Fibroblast of skin of back (primary cell): Measurements from ENCODE around the gene EYS.
"Not testable (repeated sequence)": the region's sequence is repeated elsewhere in the genome, so short reads cannot be mapped to it uniquely, and the experiment has no call there.

Source experiments
- DNase-seq: peaks from one replicate; pipeline ENCODE4 v3.0.0-alpha.2; 2013

EYS gene

DNA sequence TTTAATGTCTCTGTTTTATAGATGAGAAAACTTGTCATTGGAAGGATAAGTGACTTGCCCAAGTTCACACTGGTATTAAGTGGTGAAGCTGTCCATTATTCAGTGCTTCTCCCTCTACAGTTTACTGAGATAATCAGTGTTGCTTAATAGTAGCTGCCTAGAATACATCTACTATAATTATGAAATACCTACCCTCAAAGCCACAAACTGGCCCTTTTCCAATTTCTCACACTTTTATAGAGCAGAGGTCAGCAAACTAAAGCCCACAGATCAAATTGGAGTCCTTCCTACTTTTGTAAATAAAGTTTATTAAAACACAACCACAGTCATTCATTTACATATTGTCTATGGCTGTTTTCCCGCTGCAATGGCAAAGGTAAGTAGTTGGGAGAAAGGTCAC is 73.5 kb downstream of the EYS start:
- DNase-seq: no peak

DNA sequence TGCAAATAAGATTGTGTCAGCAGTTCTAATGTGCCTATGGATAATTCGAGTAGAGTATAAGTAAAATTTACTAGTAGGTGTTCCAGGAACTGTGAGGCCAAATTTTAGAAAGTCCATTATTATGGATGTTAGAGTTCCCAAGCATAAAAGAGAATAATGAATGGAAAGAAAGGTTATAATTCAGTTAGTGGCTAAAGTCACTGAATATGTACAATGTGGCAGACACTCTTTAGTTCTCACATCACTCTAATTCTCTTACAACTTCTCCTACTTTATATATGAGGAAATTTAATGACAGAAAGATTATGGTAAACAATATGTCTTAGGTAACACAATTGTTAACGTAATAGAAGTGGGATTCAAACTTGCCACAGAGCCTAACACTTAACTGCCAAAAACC is 75.3 kb downstream of the EYS start:
- DNase-seq: no peak

DNA sequence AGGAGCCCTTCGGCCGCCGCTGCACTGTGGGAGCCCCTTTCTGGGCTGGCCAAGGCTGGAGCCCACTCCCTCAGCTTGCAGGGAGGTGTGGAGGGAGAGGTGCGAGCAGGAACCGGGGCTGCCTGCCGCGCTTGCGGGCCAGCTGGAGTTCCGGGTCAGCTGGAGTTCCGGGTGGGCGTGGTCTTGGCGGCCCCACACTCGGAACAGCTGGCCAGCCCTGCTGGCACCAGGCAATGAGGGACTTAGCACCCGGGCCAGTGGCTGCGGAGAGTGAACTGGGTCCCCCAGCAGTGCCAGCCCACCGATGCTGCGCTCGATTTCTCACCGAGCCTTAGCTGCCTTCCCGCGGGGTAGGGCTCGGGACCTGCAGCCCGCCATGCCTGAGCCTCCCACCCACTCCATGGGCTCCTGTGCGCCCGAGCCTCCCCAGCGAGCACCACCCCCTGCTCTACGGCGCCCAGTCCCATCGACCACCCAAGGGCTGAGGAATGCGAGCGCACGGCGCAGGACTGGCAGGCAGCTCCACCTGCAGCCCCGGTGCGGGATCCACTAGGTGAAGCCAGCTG is 79.5 kb downstream of the EYS start:
- not testable (repeated sequence) for DNase-seq

DNA sequence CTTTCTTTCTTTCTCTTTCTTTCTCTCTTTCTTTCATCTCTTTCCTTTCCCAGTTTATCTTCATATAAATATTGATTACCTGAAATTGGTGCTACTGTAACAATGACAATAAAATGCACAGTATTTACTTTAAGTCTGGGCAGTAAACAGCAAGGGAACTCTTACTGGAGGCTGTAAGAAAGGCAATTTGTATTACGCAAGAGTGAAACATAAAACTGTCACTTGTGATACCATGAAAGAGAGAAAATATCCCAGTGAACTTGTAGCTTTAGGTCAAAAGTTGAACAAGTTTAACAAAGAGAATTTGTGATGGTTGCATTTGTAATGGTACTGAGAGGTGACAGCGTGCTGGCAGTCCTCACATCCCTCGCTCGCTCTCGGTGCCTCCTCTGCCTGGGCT is 80.0 kb downstream of the EYS start:
- no peak for DNase-seq

DNA sequence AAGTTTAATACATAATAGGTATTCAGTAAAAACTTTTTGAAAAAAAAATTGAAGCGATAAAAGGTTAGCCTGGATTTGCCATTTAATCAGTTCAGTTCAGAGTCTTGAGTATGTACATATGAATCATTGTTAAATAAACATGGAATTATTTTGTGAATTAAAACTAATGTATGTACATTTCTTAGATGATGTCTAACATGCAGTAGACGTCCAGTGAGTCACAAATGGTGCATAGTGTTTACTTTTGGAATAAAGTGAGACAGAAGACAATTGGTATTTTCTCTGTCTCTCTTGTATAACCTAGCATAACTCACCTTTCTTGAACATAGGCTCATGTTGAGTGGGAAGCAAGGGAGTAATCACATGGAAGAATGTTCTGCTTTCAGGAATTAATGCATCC is 83.5 kb downstream of the EYS start:
- DNase-seq: no peak

DNA sequence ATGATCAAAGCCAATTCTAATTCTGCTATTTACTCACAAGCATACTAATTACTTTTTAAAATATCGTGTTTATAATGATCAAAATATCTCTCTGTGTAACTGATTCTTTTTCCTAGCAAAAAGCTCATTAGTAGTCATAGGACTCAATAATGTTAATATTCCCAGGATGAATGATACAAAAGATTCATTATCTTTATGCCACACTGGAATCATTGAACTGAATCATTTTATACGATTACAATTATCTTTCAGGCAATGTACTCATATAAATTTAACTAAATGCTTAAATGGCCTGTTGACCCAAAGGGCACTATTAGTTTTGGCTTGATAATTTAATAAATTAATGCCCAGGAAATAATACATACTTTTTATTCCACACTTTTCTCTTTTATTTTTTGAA is 96.3 kb downstream of the EYS start:
- no peak for DNase-seq

DNA sequence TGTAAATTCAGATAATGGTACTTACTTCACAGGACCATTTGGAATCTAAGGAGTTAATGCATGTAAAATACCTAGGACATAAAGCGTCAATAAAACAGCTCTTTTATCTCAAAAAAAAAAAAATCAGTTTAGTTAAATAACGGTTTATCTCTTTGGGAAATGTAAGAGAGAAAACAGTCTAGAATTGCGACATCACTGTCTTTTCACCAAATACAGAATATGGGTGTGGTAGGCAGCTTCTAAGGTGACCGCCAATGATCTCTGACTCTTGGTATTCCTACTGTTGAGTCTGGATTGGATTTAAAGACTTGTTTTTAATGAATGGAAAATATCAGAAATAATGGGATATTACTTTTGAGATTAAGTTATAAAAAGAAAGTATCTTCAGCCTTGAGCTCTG is 111.5 kb downstream of the EYS start:
- DNase-seq: no peak

DNA sequence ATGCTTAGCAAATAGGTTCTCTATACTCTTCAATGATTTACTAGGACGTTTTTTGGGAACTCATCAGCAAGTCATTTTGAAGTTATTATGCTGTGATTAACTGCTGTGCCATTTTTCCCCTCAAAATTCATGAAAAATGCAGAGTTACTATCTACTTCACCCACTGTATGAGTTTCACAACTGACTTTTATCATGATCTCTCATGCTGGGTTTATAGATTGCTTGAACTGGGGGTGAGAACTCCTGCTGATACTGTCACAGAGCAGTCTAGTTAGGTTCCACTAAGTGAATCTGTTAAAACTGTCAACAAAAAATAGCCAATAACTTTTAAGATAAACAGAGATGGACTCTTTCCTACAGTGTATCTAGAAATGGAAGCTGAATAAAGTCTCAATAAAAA is 136.7 kb downstream of the EYS start:
- DNase-seq: no peak

DNA sequence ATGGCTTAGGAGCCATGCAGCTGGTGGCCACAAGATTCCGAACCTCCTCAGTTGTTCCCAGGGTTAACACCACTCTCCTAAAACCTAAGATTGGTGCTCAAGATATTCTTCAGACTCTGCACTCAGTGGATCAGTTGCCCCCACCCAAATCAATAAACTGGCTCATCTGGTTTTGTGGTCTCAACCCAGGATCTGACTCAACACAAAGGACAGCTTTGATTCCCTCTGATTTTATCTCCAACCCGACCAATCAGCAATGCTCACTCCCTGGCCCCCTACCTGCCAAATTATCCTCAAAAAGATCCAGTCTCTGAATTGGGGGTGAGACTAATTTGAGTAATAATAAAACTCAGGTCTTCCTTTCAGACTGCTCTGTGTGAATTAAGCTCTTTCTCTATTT is 137.5 kb downstream of the EYS start:
- DNase-seq: no peak

DNA sequence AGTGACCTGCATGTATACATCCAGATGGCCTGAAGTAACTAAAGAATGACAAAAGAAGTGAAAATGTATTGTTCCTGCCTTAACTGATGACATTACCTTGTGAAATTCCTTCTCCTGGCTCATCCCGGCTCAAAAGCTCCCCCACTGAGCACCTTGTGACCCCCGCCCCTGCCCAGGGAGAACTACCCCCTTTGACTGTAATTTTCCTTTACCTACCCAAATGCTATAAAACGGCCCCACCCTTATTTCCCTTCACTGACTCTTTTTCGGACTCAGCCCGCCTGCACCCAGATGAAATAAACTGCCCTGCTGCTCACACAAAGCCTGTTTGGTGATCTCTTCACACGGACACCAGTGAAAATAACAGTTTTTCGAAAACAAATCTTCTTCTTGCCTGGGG is 138.0 kb downstream of the EYS start:
- DNase-seq: not testable (repeated sequence)

DNA sequence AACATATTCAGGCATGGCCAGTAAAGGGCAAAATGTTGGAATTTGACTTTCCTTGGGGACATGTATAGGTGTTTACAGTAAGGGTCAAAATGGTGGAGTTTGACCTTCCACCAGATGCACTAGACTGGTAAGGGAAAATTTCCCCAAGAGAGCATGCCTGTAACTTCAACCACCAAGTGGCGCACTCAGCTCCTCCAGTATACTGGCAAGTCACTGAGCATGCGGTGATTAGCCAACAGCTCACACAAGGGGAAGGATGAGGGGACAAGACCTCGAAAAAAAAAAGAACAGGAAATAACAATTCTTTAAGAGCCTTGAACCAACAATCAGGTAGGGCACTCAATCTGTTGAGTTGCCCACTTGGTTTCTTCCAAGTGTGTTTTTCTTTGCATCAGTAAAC is 140.9 kb downstream of the EYS start:
- no peak for DNase-seq

DNA sequence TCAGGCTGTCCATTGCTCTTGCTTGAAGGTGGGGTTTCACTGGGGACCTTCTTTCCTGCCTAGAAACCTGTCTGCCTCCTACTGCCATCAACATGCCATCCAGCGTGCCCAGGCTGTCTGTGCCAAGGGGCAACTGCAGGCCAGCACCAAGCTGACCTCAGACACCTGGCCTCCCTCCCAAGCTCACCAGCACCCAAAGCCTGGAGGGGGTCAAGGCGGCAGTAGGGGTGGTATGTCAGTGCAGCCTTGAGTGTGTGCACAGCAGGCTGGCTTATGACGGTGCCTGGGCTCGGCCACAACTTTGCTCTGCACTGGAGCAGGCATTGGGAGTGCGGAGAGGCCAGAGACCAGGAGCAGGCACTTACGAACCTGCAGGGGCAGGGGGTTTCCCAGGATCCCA is 149.0 kb downstream of the EYS start:
- no peak for DNase-seq

DNA sequence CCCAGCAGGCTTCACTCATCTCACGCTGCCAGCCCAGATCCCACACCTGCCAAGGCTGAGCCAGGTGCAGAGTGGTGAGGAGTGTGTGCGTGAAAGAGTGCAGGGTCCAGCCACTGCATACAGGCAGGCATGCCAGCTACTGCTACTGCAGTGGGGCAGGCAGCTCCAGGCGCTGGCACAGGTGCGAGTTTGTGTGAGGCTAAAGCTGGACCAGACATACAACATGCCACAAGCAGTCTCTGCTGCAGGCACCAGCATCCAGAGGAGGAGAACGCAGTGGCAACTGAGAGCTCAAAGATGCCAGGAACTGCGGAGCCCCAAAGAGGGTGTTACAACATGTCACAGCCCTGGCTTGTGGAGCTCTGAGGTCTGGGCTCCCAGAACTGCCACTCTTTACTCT is 149.8 kb downstream of the EYS start:
- no peak for DNase-seq

DNA sequence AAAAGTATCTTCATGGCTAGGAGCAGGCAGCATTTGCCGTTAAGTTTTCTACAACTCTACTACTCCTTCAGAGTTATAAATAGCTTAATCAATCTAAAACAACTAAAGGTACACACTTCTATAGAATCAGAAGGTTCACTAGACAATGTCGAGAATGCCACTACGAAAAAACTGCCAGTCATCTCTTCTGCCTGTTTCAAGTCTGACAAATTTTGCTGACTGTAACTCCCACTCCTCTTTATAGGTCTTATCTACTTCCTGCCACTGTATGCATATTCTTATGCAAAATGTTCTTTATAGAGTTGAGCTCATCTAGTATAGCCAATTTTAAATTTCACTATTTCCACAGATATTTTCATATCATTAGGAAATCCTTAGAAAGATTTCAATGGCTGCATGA is 160.1 kb downstream of the EYS start:
- no peak for DNase-seq

DNA sequence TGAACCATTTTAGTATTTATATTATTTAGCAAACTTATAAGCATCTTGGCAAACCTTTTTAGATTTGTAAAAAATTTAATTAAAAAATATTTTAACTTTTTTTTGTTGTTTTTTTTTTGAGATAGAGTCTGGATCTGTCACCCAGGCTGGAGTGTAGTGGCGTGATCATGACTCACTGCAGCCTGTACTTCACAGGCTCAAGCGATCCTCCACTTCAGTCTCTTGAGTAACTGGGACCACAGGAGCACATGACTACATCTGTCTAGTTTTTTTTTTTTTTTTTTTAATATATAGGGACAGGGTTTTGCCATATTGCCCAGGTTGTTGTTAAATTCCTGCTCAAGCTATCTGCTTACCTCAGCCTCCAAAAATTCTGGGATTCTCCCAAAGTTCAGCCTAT is 161.1 kb downstream of the EYS start:
- DNase-seq: no peak

DNA sequence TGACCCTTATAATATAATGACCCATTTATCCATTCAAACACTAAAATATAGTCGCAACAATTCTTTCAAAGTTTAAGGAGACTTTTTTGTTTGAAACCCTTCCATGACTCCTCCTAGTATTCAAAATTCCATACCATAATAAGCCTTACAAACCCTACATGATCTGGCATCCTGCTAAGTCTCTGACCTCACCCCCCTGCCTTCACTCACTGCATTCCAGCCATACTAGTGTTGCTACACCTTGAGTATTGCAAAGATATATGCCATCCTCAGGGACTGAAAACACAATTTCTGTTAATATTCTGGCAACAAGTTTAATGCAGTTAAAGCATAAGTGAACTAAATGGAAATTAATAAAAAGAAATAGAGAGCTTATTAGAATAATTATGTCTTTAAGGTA is 168.4 kb downstream of the EYS start:
- no peak for DNase-seq

DNA sequence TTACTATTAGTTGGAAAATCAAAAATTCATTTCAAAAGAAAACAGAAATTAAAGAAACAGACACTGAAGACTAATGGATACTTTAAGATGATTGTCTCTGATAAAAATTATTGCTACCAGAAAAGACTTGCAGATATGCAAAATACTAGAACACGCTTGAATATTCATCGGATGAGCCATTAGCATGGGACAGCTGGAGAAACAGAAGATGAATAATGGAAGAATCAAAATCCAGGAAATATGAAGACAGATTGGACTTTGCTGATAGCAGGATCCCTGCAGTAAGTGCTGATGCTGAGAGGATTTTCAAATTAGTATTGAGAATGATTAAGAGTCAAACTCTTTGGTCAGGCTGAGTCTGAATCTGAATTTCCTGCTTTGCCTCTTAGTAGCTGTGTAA is 169.4 kb downstream of the EYS start:
- DNase-seq: no peak

DNA sequence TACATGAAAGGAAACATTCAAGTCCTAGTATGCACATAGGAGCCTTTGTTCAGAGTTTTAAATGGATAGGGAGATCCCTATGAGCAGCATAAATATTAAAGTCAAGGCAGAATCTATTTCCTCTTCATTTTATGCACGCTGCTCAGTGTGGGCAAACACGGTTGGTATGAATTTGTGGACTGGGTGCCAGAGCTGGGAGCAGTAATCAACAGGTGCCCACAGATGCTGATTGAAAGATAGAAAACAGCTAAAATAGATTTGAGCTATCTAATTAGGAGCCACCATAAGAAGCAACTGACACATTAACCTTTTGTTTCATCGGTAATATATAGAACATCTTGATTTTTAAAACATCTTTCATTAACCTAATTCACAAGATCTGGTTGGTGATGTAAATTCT is 175.5 kb downstream of the EYS start:
- no peak for DNase-seq

DNA sequence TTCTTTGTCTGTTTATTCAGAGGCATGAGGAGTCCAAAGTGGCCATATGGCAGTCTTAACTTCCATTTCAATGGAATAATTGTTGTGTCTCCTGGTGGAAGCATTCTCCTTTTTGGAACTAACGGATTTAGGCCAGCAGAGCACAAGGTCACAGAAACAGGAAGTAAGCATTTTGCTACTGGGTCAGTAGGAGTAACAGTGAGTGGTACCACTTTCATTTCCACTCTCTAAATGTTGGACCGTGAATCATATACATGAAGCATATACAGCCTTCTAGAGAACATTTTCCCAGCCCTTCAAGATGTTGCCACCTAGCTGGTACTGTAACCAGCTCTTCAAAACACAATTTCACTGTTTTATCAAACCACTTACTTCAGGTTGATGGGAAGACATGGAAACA is 182.8 kb downstream of the EYS start:
- DNase-seq: no peak

DNA sequence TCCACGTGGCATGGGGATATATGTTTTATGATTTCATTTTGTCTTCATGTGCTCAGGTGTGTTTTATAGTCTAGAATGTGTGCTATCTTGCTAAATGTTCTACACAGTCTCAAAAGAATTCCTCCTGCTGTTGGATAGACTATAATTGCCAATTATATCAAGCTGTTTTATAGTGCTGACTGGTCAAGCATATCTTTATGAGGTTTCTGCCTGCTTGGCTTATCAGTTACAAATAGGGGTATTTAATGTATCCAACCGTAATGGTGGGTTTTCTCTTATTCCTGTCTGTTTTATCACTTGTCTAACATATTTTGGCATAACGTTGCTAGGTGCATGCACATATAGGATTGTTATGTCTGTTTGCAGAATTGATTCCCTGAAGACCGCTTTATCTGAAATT is 201.3 kb downstream of the EYS start:
- DNase-seq: no peak

DNA sequence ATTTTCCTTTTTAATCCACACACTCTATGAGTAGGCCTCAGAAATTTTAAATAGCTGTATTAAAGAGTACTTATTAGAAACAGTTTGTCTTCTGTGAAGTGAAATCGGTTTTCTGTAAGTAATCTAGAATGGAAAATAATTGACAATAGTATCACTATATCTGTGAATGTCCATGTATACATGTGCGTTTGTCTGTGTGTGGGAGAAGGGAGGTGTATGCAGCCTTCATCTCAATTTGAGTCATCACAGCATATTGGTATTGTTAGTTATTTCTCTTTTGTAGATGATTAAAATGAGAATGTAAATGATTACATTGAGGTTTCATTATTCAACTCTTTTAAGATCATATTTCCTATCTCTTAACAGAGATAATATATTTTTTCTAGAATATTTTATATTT is 206.0 kb downstream of the EYS start:
- DNase-seq: no peak

DNA sequence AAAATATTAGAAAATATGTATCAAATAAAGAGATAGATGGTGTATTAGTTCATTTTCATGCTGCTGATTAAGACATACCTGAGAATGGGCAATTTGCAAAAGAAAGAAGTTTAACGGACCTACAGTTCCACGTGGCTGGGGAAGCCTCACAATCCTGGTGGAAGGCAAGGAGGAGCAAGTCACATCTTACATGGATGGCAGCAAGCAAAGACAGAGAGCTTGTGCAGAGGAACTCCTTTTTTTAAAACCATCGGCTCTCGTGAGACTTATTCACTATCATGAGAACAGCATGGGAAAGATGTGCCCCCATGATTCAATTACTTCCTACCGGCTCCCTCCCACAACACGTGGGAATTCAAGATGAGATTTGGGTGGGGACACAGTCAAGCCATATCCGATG is 223.4 kb downstream of the EYS start:
- not testable (repeated sequence) for DNase-seq

DNA sequence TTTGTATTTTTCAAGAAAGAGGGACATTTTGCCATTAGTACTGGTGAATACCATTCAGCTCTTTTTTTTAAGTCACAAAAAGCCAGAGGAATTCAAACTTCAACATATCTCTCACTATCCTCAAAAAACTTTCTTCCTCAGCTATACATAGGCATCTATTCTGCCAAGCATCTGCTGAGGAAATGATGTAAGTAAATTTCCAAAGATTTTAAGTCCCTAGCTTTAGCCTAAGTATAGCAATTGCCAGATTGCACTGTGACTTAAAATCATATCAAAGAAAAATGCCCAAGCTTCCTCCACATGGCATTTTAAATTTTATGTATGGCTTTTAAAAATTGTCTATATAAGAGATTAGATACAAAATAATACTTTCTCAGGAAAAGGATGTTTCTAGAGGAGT is 237.4 kb downstream of the EYS start:
- DNase-seq: no peak

DNA sequence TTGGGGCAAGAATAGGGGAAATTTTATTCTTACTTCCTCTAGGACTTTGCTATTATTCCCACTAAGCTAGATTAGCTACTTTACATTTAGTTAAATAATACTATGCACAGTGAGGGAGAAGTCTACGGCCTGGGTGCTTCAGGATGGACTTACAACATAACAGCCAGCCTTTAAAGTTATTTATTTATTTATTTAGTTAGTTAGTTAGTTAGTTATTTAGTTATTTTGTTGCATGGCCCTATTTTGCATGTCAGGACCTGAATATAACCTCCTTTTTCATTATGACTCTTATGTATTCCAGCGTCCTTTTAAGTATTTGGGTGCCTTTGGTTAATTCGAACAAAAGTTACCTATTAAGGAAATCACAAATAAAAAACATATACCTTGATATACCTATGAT is 238.7 kb downstream of the EYS start:
- no peak for DNase-seq

DNA sequence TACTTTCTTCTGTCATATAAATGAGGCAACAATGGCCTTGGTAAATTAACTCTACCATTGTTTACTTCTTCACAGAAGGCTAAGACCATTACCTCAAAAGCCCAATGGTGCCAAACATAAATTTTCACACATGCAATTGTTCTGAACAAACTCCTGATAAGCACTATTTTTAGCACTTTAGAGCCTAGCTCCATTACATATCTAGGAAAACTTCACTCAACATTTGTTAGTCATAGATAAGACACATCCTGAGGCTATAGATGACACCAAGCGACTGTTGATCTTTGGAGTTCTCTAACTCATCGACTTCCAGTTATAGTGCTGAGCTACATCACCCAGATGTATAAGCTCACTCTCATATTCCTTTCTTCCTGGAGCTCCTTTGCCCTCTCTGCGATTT is 245.9 kb downstream of the EYS start:
- no peak for DNase-seq

DNA sequence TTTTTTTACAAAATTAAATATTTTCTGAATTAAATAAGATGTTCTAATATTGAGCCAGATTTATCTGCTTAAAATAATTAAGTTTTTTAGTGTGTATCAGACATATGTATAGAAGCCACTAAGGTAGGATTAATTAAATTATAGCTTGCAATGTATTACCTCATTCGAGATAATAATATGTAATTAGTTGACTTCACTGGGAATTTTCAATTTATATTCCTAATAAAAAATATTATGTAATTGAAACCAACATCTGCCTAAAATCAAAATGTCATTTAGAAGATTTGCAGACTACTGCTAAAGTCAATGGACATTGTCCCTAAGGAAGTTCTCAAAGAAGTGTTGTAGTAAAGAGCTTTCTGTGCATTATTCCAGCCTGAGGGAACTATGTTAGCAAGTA is 254.7 kb downstream of the EYS start:
- DNase-seq: no peak
